GM12878 (cell line): Measurements from ENCODE around the gene FLT1.

Experiments
- ASH2L ChIP-seq: fragments of 300-600, 200-600 bp; sonication (generic); IDR thresholded peaks from 2 replicates; pipeline ENCODE4 v1.6.1; 2017; ENCODE audit warnings: low read depth, mild to moderate bottlenecking, borderline replicate concordance
- ATF3 ChIP-seq: IDR thresholded peaks from 2 replicates; pipeline ENCODE4 v1.6.1; 2011; ENCODE audit warnings: low read depth, mild to moderate bottlenecking, low read length, moderate library complexity, borderline replicate concordance; ENCODE audit errors: extremely low read depth
- CHD2 ChIP-seq: IDR thresholded peaks from 2 replicates; pipeline ENCODE4 v1.6.1; 2011; ENCODE audit warnings: low read depth, low read length, improper control_type of control experiment, borderline replicate concordance
- CTCF ChIP-seq, 3 experiments: IDR thresholded peaks in 2 of 3; conservative IDR thresholded peaks in 1 of 3; 2 replicates each; pipeline ENCODE4 v1.5.1; 2011; ENCODE audit warnings: low read depth in 3 of 3, low read length in 3 of 3, mild to moderate bottlenecking in 3 of 3, control low read depth in 2 of 3, moderate library complexity in 2 of 3, inconsistent platforms in 1 of 3, mixed read lengths in 1 of 3; ENCODE audit not compliant: control insufficient read depth in 2 of 3, insufficient read depth in 1 of 3; ENCODE audit errors: extremely low read depth in 1 of 3
- DPF2 ChIP-seq: fragments of 450-650 bp; IDR thresholded peaks from 2 replicates; pipeline ENCODE4 v1.6.1; 2017; ENCODE audit warnings: mild to moderate bottlenecking
- EZH2 ChIP-seq: IDR thresholded peaks from 2 replicates; pipeline ENCODE4 v1.6.1; 2012; ENCODE audit warnings: low read depth, mild to moderate bottlenecking, control low read depth, inconsistent platforms, low read length, borderline replicate concordance; ENCODE audit not compliant: control insufficient read depth
- MYC ChIP-seq: IDR thresholded peaks from 2 replicates; pipeline ENCODE4 v1.6.1; 2011; ENCODE audit warnings: mild to moderate bottlenecking, low read length, moderate library complexity, inconsistent platforms; ENCODE audit not compliant: insufficient read depth, insufficient replicate concordance, insufficient read length, severe bottlenecking
- PBX3 ChIP-seq: IDR thresholded peaks from 2 replicates; pipeline ENCODE4 v1.6.1; 2011; ENCODE audit warnings: mild to moderate bottlenecking, low read depth, low read length, moderate library complexity; ENCODE audit not compliant: insufficient replicate concordance
- PKNOX1 ChIP-seq: fragments of 450-650 bp; IDR thresholded peaks from 2 replicates; pipeline ENCODE4 v1.6.1; 2016; ENCODE audit warnings: mild to moderate bottlenecking
- RBBP5 ChIP-seq: fragments of 200-600 bp; sonication (generic); conservative IDR thresholded peaks from 2 replicates; pipeline ENCODE4 v1.6.1; 2016
- SMC3 ChIP-seq: IDR thresholded peaks from 2 replicates; pipeline ENCODE4 v1.6.1; 2011; ENCODE audit warnings: low read length, improper control_type of control experiment, borderline replicate concordance
- TCF12 ChIP-seq: IDR thresholded peaks from 2 replicates; pipeline ENCODE4 v1.6.1; 2011; ENCODE audit warnings: low read depth, mild to moderate bottlenecking, low read length
- YBX1 ChIP-seq: fragments of 450-650 bp; IDR thresholded peaks from 2 replicates; pipeline ENCODE4 v1.6.1; 2016; ENCODE audit warnings: antibody characterized with exemption
- ZBTB40 ChIP-seq: fragments of 450-650 bp; IDR thresholded peaks from 2 replicates; pipeline ENCODE4 v1.6.1; 2016; ENCODE audit warnings: mild to moderate bottlenecking, moderate library complexity, borderline replicate concordance

GRCh38 chr13:28528388-28528787, 33.5 kb upstream of the FLT1 start:
- TF ChIP-seq RBBP5, result no peak
- no peak for TF ChIP-seq CTCF (IDR thresholded peaks at IDR 0.05 in 2 of 3, conservative IDR thresholded peaks at IDR 0.05 in 1 of 3; ENCODE audit: control insufficient read depth in 2 of 3, extremely low read depth in 1 of 3, insufficient read depth in 1 of 3, low read depth in 3 of 3, low read length in 3 of 3)
- no peak for TF ChIP-seq YBX1
- TF ChIP-seq ATF3, result no peak
- no peak for TF ChIP-seq EZH2
- no peak for TF ChIP-seq DPF2
- TF ChIP-seq SMC3, result no peak
- TF ChIP-seq MYC, result no peak
- TF ChIP-seq CHD2, result no peak
- no peak for TF ChIP-seq TCF12
- no peak for TF ChIP-seq PKNOX1
- no peak for TF ChIP-seq ZBTB40
- no peak for TF ChIP-seq PBX3
- no peak for TF ChIP-seq ASH2L
